HepG2 (cell line): Measurements from ENCODE around the gene RAET1E. TPM values are rescaled to one million over a fixed set of nuclear protein-coding genes. Genes with fewer than 3 reads are reported as not detected.

Experiments used
- ARID2 ChIP-seq: sonication (generic); formaldehyde crosslinking; IDR thresholded peaks from 2 replicates; pipeline ENCODE4 v1.8.1; 2022; ENCODE audit warnings: mild to moderate bottlenecking, missing genetic modification reagents, borderline replicate concordance
- BRCA1 ChIP-seq: sonication (generic); formaldehyde crosslinking; IDR thresholded peaks from 2 replicates; pipeline ENCODE4 v1.4.0; 2020; ENCODE audit warnings: missing genetic modification reagents
- CREB3 ChIP-seq: sonication (generic); formaldehyde crosslinking; IDR thresholded peaks from 2 replicates; pipeline ENCODE4 v1.5.0; 2020; ENCODE audit warnings: missing genetic modification reagents
- CREM ChIP-seq, 2 experiments: sonication (generic) in 1 of 2; formaldehyde crosslinking in 1 of 2; IDR thresholded peaks; 2 replicates each; pipeline versions ENCODE4 v1.4.0 to v1.6.1; 2016 to 2020; ENCODE audit warnings: antibody characterized with exemption in 1 of 2, mild to moderate bottlenecking in 1 of 2, missing genetic modification reagents in 1 of 2
- FOXK2 ChIP-seq: fragments of 450-650 bp; IDR thresholded peaks from 2 replicates; pipeline ENCODE4 v1.6.1; 2016
- HINFP ChIP-seq: sonication (generic); formaldehyde crosslinking; IDR thresholded peaks from 2 replicates; pipeline ENCODE4 v1.4.0; 2020; ENCODE audit warnings: low read depth, mild to moderate bottlenecking, missing genetic modification reagents
- MTA3 ChIP-seq: sonication (generic); formaldehyde crosslinking; IDR thresholded peaks from 2 replicates; pipeline ENCODE4 v1.4.0; 2020; ENCODE audit warnings: missing genetic modification reagents
- POLR2A ChIP-seq, 2 experiments: IDR thresholded peaks; 2 replicates each; pipeline ENCODE4 v1.6.1; 2011; ENCODE audit warnings: low read depth in 2 of 2, low read length in 2 of 2, mild to moderate bottlenecking in 1 of 2, moderate library complexity in 1 of 2; ENCODE audit not compliant: insufficient read depth in 1 of 2
- SNAPC4 ChIP-seq: sonication (generic); formaldehyde crosslinking; IDR thresholded peaks from 2 replicates; pipeline ENCODE4 v1.4.0; 2020; ENCODE audit warnings: mild to moderate bottlenecking, missing genetic modification reagents
- TCF12 ChIP-seq, 2 experiments: fragments of 450-650 bp in 1 of 2; sonication (generic) in 1 of 2; formaldehyde crosslinking in 1 of 2; IDR thresholded peaks; 2 replicates each; pipeline versions ENCODE4 v1.6.1 to v1.8.0; 2017 to 2022; ENCODE audit warnings: antibody characterized with exemption in 1 of 2, mild to moderate bottlenecking in 1 of 2, missing genetic modification reagents in 1 of 2, moderate library complexity in 1 of 2
- TRIM22 ChIP-seq: fragments of 450-650 bp; IDR thresholded peaks from 2 replicates; pipeline ENCODE4 v1.6.1; 2017
- ZMAT5 ChIP-seq: sonication (generic); formaldehyde crosslinking; IDR thresholded peaks from 2 replicates; pipeline ENCODE4 v1.5.0; 2020; ENCODE audit warnings: mild to moderate bottlenecking, low read depth, missing genetic modification reagents, borderline replicate concordance
- ZNF142 ChIP-seq: sonication (generic); formaldehyde crosslinking; IDR thresholded peaks from 2 replicates; pipeline ENCODE4 v1.4.0; 2020; ENCODE audit warnings: missing genetic modification reagents
- ZNF335 ChIP-seq: sonication (generic); formaldehyde crosslinking; IDR thresholded peaks from 2 replicates; pipeline ENCODE4 v1.4.0; 2020; ENCODE audit warnings: missing genetic modification reagents
- ZNF446 ChIP-seq: sonication (generic); formaldehyde crosslinking; IDR thresholded peaks from 2 replicates; pipeline ENCODE4 v1.5.0; 2020; ENCODE audit warnings: mild to moderate bottlenecking, missing genetic modification reagents
- polyA plus RNA-seq, 8 experiments: library from polyadenylated mRNA; depleted of rRNA in 3 of 8; stranded (reverse) in 7 of 8; unstranded in 1 of 8; fragments of >200 nt; fragmentation: Illumina TruSeq in 4 of 8; extraction: Trizol in 4 of 8; gene quantifications; 2 replicates each; pipeline versions ENCODE4 v1.2.1 to v1.2.3, GENCODE V29; 2011 to 2016; ENCODE audit warnings: low read depth in 4 of 8, missing spikeins in 1 of 8, mixed read lengths in 1 of 8; ENCODE audit not compliant: insufficient read depth in 1 of 8
- total RNA-seq, 5 experiments: library from RNA; depleted of rRNA; stranded (reverse); fragments of >200 nt; fragmentation: Illumina TruSeq; extraction: Trizol; gene quantifications; 2 replicates each; pipeline ENCODE4 v1.2.3, GENCODE V29; 2016; ENCODE audit warnings: low read depth in 1 of 5

Gene RAET1E
- total and polyA plus RNA-seq, 2 of the 13 experiments (the other 11 are each of a cell fraction or from before 2014, with no cell fraction given), result not detected

- no peak for TF ChIP-seq HINFP (CRISPR knock-in tag)
- TF ChIP-seq TRIM22, result no peak
- TF ChIP-seq TCF12 (IDR thresholded peaks at IDR 0.05), result no peak
- TF ChIP-seq TCF12 (CRISPR knock-in tag; IDR thresholded peaks at IDR 0.05), result no peak
- no peak for TF ChIP-seq ZMAT5 (CRISPR knock-in tag)
- no peak for TF ChIP-seq FOXK2
- TF ChIP-seq ZNF335 (CRISPR knock-in tag), result no peak
- no peak for TF ChIP-seq CREB3 (CRISPR knock-in tag)
- TF ChIP-seq ZNF142, result no peak
- TF ChIP-seq ARID2, result no peak
- no peak for TF ChIP-seq SNAPC4 (CRISPR knock-in tag)
- no peak for TF ChIP-seq POLR2A (IDR thresholded peaks at IDR 0.05; ENCODE audit: insufficient read depth in 1 of 2, low read depth in 2 of 2, low read length in 2 of 2)
- no peak for TF ChIP-seq CREM (IDR thresholded peaks at IDR 0.05)
- TF ChIP-seq CREM (CRISPR knock-in tag; IDR thresholded peaks at IDR 0.05), result no peak
- no peak for TF ChIP-seq MTA3 (CRISPR knock-in tag)
- no peak for TF ChIP-seq ZNF446 (CRISPR knock-in tag)
- no peak for TF ChIP-seq BRCA1 (CRISPR knock-in tag)
Observed at GRCh38 chr6:149859938-149860337, 38.0 kb downstream of the RAET1E start (continued).
